GM19452 (cell line): ENCODE results near the gene RCC2.
A peak's percentile ranks its signal among the peaks of the same experiment; 100 is the strongest.
"Not testable (repeated sequence)": the region's sequence is repeated elsewhere in the genome, so short reads cannot be mapped to it uniquely, and the experiment has no call there.

ENCODE experiments used
- ATAC-seq: cut with Tn5 transposase; IDR thresholded peaks from one replicate; pipeline ENCODE4 v1.9.1; 2021; ENCODE audit not compliant: unreplicated experiment

The RCC2 gene

DNA sequence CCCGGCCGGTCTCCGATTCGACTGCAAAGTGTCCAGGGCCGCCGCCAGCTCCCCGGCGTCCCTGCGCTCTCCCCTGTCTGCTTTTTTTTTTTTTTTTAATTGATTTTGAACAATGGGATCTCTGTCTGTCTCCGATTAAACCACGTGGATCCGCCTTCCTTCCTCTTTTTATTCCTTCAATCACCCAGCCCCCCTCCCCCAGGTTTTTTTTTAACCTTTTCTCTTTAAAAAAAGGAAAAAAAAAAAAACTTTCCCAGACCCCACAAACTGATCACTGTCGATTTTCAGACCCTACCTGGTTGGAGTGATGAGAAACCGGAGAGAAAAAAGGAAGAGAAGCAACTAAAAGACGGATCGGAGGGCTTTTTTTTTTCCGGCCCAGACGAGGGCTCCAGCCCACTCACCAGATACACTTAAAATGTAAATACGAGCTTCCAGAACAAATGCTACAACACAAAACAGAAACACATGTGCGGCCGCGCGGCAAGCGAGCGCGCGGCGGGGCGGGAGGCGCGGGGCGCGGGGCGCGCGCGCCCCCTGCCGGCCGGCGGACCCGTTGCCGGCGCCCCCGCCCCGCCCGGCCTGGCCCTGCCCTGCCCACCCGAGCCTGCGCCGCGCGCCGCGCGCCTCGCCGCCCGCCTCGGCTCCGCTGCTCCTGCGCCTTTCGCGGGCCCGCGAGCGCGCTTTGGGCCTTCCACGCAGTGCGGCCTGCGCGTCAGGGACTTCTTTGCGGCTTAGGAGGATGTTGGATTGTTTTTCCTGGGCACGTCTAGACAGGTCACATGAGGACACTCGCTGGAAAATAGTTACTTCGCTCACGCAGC lies at the start of gene RCC2:
Gene RCC2 (minus strand): TSS at position 428 of the 824 bp plus-strand sequence. CDS start 1,163 bp downstream, outside the sequence.
- peak; percentile 46 for ATAC-seq

DNA sequence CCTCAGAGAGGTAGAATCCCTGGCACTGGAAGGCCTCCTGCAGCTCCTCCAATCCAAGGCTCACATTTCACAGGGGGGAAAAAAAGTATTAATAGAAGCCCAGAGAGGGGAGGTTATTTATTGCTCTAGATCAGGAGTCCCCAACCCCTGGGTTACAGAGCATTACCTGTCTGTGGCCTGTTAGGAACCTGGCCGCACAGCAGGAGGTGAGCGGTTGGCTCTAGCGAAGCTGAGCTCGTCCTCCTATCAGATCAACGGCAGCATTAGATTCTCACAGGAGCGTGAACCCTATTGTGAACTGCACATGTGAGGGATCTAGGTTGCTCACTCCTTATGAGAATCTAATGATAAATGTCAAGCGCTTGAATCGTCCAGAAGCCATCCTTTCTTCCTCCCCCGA lies 46.8 kb upstream of the RCC2 start:
- ATAC-seq = no peak

DNA sequence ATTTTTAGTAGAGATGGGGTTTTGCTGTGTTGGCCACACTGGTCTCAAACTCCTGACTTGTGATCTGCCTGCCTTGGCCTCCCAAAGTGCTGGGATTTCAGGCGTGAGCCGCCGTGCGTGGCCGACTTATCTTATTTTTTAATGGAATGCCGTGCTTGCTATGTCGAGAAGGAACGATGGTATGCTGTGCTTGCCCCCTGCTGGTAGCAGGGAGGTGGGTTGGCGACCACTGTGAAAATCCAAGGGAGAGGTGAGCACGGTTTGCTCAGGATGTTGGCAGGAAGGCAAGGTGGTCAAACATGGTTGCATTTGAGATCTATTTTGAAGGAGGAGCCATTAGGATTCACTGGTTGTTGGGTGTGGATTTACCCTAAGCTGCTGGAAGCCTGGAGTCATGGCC lies 45.8 kb upstream of the RCC2 start:
- ATAC-seq = no peak

DNA sequence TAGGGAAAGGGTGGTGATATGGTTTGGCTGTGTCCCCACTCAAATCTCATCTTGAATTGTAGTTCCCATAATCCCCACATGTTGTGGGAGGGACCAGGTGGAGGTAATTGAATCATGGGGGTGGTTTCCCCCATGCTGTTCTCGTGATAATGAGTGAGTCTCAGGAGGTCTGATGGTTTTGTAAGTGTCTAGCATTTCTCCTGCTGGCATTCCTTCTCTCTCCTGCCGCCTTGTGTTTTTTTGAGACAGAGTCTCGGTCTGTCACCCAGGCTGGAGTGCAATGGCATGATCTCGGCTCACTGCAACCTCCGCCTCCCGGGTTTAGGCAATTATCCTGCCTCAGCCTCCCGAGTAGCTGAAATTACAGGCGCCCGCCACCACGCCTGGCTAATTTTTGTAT lies 42.5 kb upstream of the RCC2 start:
- ATAC-seq = not testable (repeated sequence)

DNA sequence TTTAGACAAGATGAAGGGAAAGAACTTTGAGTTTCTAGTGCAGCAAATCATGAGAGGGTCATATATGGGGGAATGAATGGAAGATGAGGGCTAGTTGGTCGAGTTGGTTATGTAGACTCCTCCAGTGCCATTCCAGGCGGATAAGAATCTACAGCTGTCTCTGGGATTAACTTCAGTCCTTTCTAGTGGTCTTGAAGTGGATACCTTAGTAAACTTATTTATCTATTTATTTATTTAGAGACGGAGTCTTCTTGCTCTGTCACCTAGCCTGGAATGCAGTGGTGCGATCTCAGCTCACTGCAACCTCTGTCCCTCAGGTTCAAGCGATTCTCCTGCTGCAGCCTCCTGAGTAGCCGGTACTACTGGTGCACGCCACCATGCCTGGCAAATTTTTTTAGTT lies 41.4 kb upstream of the RCC2 start:
- ATAC-seq = no peak

DNA sequence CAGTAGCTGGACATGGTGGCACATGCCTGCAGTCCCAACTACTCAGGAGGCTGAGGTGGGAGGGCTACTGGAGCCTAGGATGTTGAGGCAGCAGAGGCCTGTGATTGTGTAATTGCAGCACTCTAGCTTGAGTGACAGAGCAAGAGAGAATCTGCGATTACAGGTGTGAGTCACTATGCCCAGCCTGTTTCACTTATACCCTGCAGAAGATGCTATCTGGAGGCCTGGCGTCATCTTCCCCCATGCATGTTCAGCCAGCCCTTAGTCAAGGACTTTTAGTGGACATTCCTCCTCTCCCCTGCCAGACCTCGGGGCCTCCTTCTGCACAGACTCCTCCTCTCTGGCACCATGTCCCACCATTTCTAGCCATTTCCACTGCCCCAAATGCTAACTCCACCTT lies 36.3 kb upstream of the RCC2 start:
- no peak for ATAC-seq

DNA sequence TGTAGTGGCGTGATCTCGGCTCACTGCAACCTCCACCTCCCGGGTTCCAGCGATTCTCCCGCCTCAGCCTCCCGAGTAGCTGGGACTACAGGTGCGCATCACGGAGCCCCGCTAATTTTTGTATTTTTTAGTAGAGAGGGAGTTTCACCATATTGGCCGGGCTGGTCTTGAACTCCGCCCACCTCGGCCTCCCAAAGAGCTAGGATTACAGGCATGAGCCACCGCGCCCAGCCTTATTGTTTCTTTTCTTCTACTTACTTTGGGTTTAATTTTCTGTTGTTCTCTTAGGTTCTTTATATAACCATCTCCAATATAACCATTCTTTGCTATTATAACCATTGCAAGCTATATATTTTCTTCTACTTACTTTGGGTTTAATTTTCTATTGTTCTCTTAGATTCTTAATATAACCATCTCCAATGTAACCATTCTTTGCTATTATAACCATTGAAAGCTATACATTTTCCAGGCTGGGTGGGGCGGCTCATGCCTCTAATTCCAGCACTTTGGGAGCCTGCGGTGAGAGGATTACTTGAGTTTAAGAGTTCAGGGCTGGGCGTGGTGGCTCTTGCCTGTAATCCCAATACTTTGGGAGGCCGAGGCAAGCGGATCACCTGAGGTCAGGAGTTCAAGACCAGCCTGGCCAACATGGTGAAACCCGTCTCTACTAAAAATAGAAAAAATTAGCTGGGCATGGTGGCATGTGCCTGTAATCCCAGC lies 35.5 kb upstream of the RCC2 start:
- not testable (repeated sequence) for ATAC-seq

DNA sequence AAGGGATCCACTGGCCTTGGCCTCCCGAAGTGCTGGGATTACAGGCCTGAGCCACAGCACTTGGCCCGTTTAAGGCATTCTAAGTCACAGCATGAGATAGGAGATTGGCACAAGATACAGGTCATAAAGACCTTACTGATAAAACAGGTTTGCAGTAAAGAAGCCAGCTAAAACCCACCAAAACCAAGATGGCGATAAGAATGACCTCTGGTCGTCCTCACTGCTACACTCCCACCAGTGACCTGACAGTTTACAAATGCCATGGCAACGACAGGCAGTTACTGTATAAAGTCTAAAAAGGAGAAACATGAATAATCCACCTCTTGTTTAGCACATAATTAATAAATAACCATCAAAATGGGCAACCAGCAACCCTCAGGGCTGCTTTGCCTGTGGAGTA lies 33.3 kb upstream of the RCC2 start:
- ATAC-seq = no peak

DNA sequence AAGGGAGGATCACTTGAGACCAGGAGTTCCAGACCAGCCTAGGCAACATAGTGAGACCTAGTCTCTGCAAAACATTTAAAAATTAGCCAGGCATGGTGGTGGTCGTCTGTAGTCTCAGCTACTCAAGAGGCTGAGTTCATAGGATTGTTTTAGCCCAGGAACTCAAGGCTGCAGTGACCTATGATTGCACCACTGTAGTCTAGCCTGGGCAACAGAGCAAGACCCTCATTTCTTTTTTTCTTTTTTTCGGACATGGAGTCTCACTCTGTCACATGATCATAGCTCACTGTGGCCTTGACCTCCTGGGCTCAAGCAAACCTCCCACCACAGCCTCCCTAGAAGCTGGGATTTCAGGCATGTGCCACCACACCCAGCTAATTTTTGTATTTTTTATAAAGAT lies 31.9 kb upstream of the RCC2 start:
- no peak for ATAC-seq

DNA sequence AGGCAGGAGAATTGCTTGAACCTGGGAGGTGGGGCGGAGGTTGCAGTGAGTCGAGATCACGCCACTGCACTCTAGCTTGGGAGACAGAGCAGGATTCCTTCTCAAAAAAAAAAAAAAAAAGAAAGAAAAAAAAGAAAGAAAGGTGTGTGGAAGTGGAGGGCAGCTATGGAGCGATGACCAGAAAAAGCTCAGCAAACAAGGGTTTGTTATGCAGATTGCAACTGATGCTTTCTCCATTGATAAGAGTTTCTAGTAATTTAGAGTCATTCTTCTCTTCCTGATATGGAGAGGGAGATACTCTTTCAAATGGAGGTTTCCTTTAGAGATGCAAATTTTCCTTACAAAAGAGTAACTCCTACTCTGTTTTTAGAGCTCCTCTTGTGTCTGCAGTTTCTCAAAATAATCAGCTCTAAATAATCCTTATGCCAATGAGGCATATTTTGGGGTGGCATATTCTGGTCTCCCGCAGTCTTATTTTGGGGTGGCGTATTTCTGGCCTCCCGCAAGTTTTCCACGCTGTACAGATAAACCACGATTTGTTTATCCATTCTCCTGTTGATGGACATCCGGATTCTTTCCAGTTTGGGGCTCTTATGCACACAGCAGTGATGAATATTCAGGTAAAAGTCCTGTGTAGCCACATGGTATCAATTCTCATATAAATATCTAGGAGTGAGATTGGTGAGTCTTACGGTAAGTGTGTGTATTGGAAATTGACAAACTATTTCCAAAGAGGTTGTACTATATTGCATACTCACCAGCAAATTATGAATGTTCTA lies 30.7 kb upstream of the RCC2 start:
- no peak for ATAC-seq

DNA sequence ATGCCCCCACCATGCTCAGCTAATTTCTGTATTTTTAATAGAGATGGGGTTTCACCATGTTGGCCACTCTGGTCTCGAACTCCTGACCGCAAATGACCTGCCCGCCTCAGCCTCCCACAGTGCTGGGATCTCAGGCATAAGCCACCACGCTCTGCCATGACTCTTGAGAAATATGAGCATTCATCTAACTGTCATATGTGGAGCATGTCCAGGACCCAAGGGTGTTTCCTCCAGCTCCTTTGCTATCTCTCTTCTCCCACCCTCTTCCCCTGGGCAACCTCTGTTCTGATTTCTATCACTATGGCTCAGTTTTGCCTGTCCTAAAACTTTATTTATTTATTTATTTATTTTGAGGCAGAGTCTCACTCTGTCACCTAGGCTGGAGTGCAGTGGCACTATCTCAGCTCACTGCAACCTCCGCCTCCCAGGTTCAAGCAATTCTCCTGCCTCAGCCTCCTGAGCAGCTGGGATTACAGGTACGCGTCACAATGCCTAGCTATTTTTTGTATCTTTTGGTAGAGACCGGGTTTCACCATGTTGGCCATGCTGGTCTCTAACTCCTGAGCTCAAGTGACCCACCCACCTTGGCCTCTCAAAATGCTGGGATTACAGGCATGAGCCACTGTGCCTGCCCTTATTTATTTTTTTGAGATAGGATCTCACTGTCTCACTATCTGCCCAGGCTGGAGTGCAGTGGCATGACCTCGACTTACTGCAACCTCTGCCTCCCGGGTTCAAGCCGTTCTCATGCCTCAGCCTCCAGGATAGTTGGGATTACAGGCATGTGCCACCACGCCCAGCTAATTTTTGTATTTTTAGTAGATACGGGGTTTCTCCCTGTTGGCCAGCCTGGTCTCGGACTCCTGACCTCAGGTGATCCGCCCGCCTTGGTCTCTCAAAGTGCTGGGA lies 29.1 kb upstream of the RCC2 start:
- ATAC-seq = not testable (repeated sequence)

DNA sequence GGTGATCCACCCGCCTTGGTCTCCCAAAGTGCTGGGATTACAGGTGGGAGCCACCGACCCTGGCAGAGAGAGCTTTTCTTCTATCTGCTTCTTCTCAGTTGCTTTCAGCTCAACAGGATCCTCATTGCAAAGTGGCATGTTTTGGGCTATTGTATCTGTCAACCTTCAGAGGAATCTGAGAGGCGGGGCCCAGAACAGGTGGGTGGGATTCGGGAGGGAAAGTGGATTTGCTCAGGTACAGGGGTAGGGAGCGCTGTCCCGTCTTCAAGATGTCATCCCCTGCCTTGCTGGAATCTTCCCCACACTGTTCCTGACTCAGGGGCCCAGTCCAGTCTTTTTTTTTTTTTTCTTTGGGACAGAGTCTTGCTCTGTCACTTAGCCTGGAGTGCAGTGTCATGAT lies 26.9 kb upstream of the RCC2 start:
- ATAC-seq = no peak

DNA sequence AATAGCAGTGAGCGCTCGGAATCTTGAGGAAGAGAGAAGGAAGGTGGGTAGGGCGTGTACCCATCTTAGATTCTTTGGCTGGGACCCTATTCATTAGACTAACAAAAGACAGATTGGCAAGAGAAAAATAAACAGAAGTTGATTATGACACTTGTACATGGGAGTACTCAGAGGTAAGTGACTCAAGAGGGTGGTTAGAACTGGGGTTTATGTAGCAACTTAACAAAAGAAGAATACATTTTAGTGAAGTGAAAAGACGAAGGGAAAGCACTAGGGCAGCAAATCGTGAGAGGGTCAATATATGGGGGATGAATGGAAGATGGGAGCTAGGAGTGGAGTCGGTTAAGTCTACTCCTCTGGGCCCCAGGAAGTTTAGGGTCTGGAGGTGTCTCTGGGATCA lies 25.8 kb upstream of the RCC2 start:
- no peak for ATAC-seq

DNA sequence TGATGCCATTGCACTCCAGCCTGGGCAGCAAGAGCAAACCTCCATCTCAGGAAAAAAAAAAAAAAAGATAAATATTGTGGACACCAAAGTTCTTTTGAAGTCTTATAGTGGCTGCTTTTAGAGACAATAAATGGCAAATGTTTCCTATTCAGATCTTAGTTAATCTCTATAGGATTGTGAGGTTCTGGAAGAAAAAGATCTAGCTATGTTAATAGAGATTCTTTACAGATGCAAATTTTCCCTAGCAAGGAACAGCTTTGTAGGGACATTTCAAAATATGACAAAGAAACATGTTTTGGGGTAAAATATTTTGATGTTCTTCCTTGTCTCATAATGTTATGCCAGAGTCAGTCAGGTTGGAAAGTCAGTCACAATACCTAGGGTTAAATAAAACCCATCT lies 24.5 kb upstream of the RCC2 start:
- ATAC-seq = no peak

DNA sequence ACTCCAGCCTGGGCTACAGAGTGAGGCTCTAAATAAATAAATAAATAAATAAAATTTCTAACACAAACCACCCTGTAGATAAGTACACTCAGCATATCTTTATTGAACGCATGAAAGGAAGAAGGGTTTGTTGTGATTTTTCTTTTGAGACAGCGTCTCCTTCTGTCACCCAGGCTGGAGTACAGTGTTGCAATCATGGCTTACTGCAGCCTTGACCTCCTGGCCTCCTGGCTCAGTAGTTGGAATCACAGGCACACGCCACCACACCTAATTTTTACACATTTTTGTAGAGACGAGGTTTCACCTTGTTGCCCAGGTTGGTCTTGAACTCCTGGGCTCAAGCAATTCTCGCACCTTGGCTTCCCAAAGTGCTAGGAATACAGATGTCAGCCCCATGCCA lies 23.2 kb upstream of the RCC2 start:
- no peak for ATAC-seq

DNA sequence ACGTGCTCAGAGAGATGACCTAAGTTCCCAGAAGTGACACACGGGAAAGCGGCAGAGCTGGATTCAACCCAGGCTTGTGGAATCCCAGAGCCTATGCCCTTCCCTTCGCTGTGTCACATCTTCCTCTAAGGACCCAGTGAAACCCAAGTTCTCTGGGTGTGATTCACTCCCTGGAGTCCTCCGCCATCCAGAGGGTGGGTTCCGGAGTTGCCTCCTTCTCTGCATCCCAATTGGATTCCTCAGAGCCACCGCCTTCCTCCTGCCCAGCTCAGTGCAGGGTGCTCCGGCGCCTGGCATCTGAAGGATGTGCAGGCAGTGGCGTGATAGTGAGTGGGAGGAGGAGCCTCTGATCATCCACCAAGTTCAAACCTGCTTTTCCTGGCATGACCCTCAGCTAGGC lies 20.7 kb upstream of the RCC2 start:
- ATAC-seq = no peak

DNA sequence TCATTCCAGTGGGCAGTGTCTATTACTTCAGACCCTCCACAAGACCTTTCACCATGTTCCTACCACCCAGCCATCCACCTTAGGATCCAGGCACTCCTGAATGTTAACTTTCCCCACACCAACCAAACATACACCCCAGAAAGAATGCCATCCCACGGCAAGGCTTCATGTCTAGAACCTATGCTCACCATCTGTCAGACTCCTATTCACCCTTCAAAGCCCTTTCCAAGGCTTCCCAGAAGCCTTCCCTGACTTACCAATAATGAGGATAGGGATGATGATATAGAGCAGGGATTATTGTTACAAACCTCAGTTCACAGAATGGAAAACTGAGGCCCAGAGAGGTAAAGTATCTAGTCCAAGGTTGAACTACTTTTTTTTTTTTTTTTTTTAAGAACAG lies 19.3 kb upstream of the RCC2 start:
- no peak for ATAC-seq

DNA sequence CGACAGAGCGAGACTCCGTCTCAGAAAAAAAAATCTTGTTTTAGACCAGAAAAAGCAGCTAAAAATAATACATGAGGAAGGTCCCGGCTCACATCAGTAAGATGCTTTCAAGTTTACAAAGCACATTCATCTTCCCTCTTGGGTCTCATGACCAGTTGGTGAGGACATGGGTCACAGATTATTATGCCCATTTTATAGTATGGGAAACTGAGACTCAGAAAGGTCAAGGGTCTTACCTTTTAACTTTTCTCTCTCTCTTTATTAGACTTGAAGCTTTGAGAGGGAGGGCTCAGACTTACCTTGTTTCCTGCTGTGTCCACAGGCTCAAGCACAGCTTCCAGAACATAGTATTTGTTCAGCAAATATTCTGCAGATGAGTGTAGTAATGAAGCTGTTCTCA lies 13.2 kb upstream of the RCC2 start:
- no peak for ATAC-seq

DNA sequence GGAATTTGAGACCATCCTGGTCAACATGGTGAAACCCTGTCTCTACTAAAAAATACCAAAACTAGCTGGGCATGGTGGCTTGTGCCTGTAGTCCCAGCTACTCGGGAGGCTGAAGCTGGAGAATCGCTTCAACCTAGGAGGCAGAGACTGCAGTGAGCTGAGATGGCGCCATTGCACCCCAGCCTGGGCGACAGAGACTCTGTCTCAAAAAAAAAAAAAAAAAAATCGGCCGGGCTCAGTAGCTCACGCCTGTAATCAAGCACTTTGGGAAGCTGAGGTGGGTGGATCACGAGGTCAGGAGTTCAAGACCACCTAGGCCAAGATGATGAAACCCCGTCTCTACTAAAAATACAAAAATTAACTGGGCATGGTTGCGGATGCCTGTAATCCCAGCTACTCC lies 12.7 kb upstream of the RCC2 start:
- ATAC-seq = not testable (repeated sequence)

DNA sequence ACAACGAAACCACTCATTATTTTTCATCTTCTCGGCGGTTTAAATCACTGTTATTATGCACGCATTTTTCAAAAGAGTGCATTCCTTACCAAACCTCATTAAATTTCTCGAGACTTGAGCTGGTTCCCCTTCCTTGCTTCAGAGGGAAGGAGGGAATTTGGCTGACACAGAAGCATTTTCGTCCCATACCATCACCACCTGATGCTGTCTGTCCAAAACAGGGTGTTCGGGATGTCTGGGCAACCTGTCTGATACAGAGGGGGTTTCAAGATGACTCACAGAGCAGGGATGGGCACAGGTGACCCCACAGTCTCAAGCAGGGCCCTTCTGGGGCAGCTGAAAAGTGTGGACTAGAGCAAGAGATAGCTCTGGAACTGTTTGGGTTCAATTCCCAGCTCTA lies 12.3 kb upstream of the RCC2 start:
- no peak for ATAC-seq

DNA sequence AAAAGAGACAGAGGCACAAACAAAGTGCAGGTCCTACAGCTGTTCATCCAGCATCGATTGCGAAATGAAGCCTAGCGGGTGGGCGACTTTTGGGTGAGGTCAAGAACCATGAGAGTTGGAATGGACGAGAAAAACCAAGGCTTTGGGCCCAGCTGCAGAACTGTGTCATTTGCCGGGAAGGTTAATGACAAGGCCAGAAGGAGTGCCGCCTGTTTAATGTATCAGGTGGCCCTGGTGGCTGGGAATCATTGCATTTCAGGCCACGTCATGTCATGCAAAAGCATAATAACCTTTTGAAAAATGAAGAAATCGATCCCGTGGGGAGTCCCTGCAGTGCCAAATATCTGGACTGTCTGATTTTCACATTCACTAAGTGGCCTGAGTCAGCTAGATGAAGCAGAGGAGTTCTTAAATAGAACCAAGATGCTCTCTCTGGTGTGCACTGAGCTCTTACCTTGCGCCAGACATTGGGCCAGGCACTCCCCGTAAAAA lies 8.1 kb upstream of the RCC2 start:
- ATAC-seq = no peak
